ENCODE measurements around the gene TMX2. TPM values are rescaled to one million over a fixed set of nuclear protein-coding genes. Genes with fewer than 3 reads are reported as not detected.
"Not testable (repeated sequence)": the region's sequence is repeated elsewhere in the genome, so short reads cannot be mapped to it uniquely, and the experiment has no call there.

The TMX2 gene
- polyA plus RNA-seq, 1 experiment = 91.7 TPM

- Histone ChIP-seq H3K4me3 (ENCODE audit: low read depth, low read length) (no peak overlapping the region), H3K27ac (ENCODE audit: low read depth, low read length) (peak overlapping the region; percentile 21), H3K27me3 (ENCODE audit: control insufficient read depth, insufficient read depth, low read length) (no peaks in the 10 kb centered on the region), H3K9me3 (ENCODE audit: control insufficient read depth, insufficient read depth, low read length) (no peaks in the 10 kb centered on the region)
- no peak for TF ChIP-seq CTCF (IDR thresholded peaks at IDR 0.05; ENCODE audit: low read depth, low read length)
- CTCF ChIA-PET = interaction anchor here (1.3 to 1.6 kb wide), 2 partner anchors 91 to 141 kb away, joined by 3 to 4 read pairs; no protein-coding TSS in a partner anchor
- POLR2A ChIA-PET = interaction anchor here (0.5 kb wide), 1 partner anchor 61 kb away, joined by 3 read pairs; no protein-coding TSS in a partner anchor
- no peak for DNase-seq (ENCODE audit: low read depth, low spot score)
Measured at GRCh38 chr11:57709802-57710367, 2.5 kb upstream of the TMX2 start.

GRCh38 chr11:57711414-57712255, 758 bp upstream of the TMX2 start, which contains the start of gene MED19:
TSS of gene MED19 (minus strand) at chr11:57712215. CDS start at chr11:57712179, 36 bp downstream.
- ChIA-PET CTCF (interaction anchor here (0.6 kb wide), 2 partner anchors 13 to 14 kb away, joined by 3 to 4 read pairs; no protein-coding TSS in a partner anchor), POLR2A (interaction anchor here (0.8 to 1.0 kb wide), 4 partner anchors 20 to 89 kb away, joined by 3 to 7 read pairs (median 4); partner anchors contain the start of gene SELENOH)
- peak within 1 kb of the TSS; percentile 100 for H3K4me3 ChIP-seq (ENCODE audit: low read depth, low read length)
- H3K27ac ChIP-seq (ENCODE audit: low read depth, low read length) = peak within 1 kb of the TSS; percentile 68
- TF ChIP-seq CTCF (IDR thresholded peaks at IDR 0.05; ENCODE audit: low read depth, low read length) = no peak
- H3K27me3 ChIP-seq (ENCODE audit: control insufficient read depth, insufficient read depth, low read length) = no peaks in the 10 kb centered on the region
- no peaks in the 10 kb centered on the region for H3K9me3 ChIP-seq (ENCODE audit: control insufficient read depth, insufficient read depth, low read length)
- DNase-seq (ENCODE audit: low read depth, low spot score) = peak; percentile 11

GRCh38 chr11:57713835-57714234, 1.4 kb downstream of the TMX2 start:
- H3K27me3 ChIP-seq (ENCODE audit: control insufficient read depth, insufficient read depth, low read length) = no peaks in the 10 kb centered on the region
- POLR2A ChIA-PET = no interaction called here

GRCh38 chr11:57716726-57717125, 4.3 kb downstream of the TMX2 start:
- H3K27me3 ChIP-seq (ENCODE audit: control insufficient read depth, insufficient read depth, low read length); H3K27ac ChIP-seq (ENCODE audit: low read depth, low read length); H3K4me3 ChIP-seq (ENCODE audit: low read depth, low read length); DNase-seq (ENCODE audit: low read depth, low spot score); H3K9me3 ChIP-seq (ENCODE audit: control insufficient read depth, insufficient read depth, low read length); POLR2A ChIA-PET; CTCF ChIA-PET: not testable (repeated sequence)

More at GRCh38 chr11:57713835-57714234, 1.4 kb downstream of the TMX2 start:
- Histone ChIP-seq H3K4me3 (ENCODE audit: low read depth, low read length) (peak overlapping the region; percentile 100), H3K9me3 (ENCODE audit: control insufficient read depth, insufficient read depth, low read length) (no peaks in the 10 kb centered on the region), H3K27ac (ENCODE audit: low read depth, low read length) (no peak overlapping the region)
- CTCF ChIA-PET = interaction anchor here (1.2 to 2.1 kb wide), 2 partner anchors 87 to 810 kb away, joined by 5 to 11 read pairs; no protein-coding TSS in a partner anchor
- DNase-seq (ENCODE audit: low read depth, low spot score) = no peak
- TF ChIP-seq CTCF (IDR thresholded peaks at IDR 0.05; ENCODE audit: low read depth, low read length) = no peak

- CTCF ChIA-PET = no interaction called here
- POLR2A ChIA-PET = no interaction called here
- no peak for DNase-seq (ENCODE audit: low read depth, low spot score)
- H3K4me3 ChIP-seq (ENCODE audit: low read depth, low read length) = no peak overlapping the region
- no peaks in the 10 kb centered on the region for H3K27me3 ChIP-seq (ENCODE audit: control insufficient read depth, insufficient read depth, low read length)
- no peak overlapping the region for H3K27ac ChIP-seq (ENCODE audit: low read depth, low read length)
- no peak for TF ChIP-seq CTCF (IDR thresholded peaks at IDR 0.05; ENCODE audit: low read depth, low read length)
- no peaks in the 10 kb centered on the region for H3K9me3 ChIP-seq (ENCODE audit: control insufficient read depth, insufficient read depth, low read length)
Measured at GRCh38 chr11:57727185-57727584, 14.8 kb downstream of the TMX2 start.

Measured in AG04450 (cell line).